Cardiac muscle cell (in vitro differentiated cells and primary cell): ENCODE measurements around the gene ABHD12. TPM values are rescaled to one million over a fixed set of nuclear protein-coding genes. Genes with fewer than 3 reads are reported as not detected.

Source experiments
- DNase-seq, 2 donors: peaks; one replicate each; pipeline versions ENCODE4 v3.0.0 to v3.0.0-alpha.2; 2010 to 2017; ENCODE audit warnings: low read depth in 1 of 2, low spot score in 1 of 2
- H3K27ac ChIP-seq: fragments of 200-600 bp; sonication (generic); 2 replicates; pipeline ENCODE4 v1.5.1; 2016
- H3K27me3 ChIP-seq: fragments of 200-600 bp; sonication (generic); 2 replicates; pipeline ENCODE4 v1.6.0; 2016; ENCODE audit warnings: control low read depth
- H3K36me3 ChIP-seq: fragments of 200-600 bp; sonication (generic); 2 replicates; pipeline ENCODE4 v1.5.1; 2016; ENCODE audit warnings: control low read depth
- H3K4me1 ChIP-seq: fragments of 200-600 bp; sonication (generic); 2 replicates; pipeline ENCODE4 v1.8.1; 2017; ENCODE audit warnings: low read depth, mild to moderate bottlenecking, mixed run types
- H3K4me3 ChIP-seq: fragments of 200-600 bp; sonication (generic); 2 replicates; pipeline ENCODE4 v1.5.1; 2016; ENCODE audit warnings: mild to moderate bottlenecking
- H3K9me3 ChIP-seq: fragments of 200-600 bp; sonication (generic); 2 replicates; pipeline ENCODE4 v1.5.1; 2017; ENCODE audit warnings: low read depth, mild to moderate bottlenecking, control low read depth
- polyA plus RNA-seq: library from polyadenylated mRNA; unstranded; fragments of >200 nt; fragmentation: Nextera tagmentation; extraction: Ambion mirVana; gene quantifications from 2 replicates; pipeline ENCODE4 v1.2.1, GENCODE V29; 2016
- total RNA-seq: library from RNA; depleted of rRNA; stranded (reverse); fragments of >200 nt; gene quantifications from 2 replicates; pipeline ENCODE4 v1.2.3, GENCODE V29; 2016
- TF ChIP-seq, protein P1 (sequence below): IDR thresholded peaks from 2 replicates; pipeline ENCODE4 v1.5.1; 2012; ENCODE audit warnings: low read depth, mild to moderate bottlenecking, low read length

ABHD12 gene
- total and polyA plus RNA-seq, 2 experiments from 2014 or later, result 57.4 to 113 TPM

- no peak for DNase-seq
- Histone ChIP-seq H3K4me1 (no peaks in the 10 kb centered on the region), H3K27ac (no peak overlapping the region), H3K4me3 (no peak overlapping the region), H3K36me3 (no peaks in the 10 kb centered on the region), H3K9me3 (no peaks in the 10 kb centered on the region), H3K27me3 (no peaks in the 10 kb centered on the region)
- TF ChIP-seq, protein P1, sequence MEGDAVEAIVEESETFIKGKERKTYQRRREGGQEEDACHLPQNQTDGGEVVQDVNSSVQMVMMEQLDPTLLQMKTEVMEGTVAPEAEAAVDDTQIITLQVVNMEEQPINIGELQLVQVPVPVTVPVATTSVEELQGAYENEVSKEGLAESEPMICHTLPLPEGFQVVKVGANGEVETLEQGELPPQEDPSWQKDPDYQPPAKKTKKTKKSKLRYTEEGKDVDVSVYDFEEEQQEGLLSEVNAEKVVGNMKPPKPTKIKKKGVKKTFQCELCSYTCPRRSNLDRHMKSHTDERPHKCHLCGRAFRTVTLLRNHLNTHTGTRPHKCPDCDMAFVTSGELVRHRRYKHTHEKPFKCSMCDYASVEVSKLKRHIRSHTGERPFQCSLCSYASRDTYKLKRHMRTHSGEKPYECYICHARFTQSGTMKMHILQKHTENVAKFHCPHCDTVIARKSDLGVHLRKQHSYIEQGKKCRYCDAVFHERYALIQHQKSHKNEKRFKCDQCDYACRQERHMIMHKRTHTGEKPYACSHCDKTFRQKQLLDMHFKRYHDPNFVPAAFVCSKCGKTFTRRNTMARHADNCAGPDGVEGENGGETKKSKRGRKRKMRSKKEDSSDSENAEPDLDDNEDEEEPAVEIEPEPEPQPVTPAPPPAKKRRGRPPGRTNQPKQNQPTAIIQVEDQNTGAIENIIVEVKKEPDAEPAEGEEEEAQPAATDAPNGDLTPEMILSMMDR, result no peak
These were observed 22.1 kb downstream of the ABHD12 start for GRCh38 chr20:25368526-25368925.

- TF ChIP-seq, protein P1, result no peak
- Histone ChIP-seq H3K36me3 (no peaks in the 10 kb centered on the region), H3K4me3 (no peak overlapping the region), H3K9me3 (no peaks in the 10 kb centered on the region), H3K27ac (no peak overlapping the region), H3K4me1 (no peaks in the 10 kb centered on the region), H3K27me3 (no peaks in the 10 kb centered on the region)
- no peak for DNase-seq
These were observed 25.5 kb downstream of the ABHD12 start for GRCh38 chr20:25364879-25365699.

GRCh38 chr20:25364180-25364788 lies 26.4 kb downstream of the ABHD12 start:
- H3K36me3 ChIP-seq, result no peaks in the 10 kb centered on the region
- no peak overlapping the region for H3K27ac ChIP-seq
- H3K9me3 ChIP-seq, result no peaks in the 10 kb centered on the region
- H3K4me3 ChIP-seq, result no peak overlapping the region
- TF ChIP-seq, protein P1, result no peak
- H3K4me1 ChIP-seq, result no peaks in the 10 kb centered on the region
- H3K27me3 ChIP-seq, result no peaks in the 10 kb centered on the region
- DNase-seq, result peak in 1 of 2 donors; percentile 43

- peaks cover 10% of the 10 kb centered on the region for H3K4me1 ChIP-seq
- no peaks in the 10 kb centered on the region for H3K27me3 ChIP-seq
- no peak overlapping the region for H3K4me3 ChIP-seq
- peak in 1 of 2 donors; percentile 20 for DNase-seq
- TF ChIP-seq, protein P1, result no peak
- no peak overlapping the region for H3K27ac ChIP-seq
- H3K9me3 ChIP-seq, result no peaks in the 10 kb centered on the region
- H3K36me3 ChIP-seq, result no peaks in the 10 kb centered on the region
These were observed 29.4 kb downstream of the ABHD12 start for GRCh38 chr20:25361287-25361683.

DNA sequence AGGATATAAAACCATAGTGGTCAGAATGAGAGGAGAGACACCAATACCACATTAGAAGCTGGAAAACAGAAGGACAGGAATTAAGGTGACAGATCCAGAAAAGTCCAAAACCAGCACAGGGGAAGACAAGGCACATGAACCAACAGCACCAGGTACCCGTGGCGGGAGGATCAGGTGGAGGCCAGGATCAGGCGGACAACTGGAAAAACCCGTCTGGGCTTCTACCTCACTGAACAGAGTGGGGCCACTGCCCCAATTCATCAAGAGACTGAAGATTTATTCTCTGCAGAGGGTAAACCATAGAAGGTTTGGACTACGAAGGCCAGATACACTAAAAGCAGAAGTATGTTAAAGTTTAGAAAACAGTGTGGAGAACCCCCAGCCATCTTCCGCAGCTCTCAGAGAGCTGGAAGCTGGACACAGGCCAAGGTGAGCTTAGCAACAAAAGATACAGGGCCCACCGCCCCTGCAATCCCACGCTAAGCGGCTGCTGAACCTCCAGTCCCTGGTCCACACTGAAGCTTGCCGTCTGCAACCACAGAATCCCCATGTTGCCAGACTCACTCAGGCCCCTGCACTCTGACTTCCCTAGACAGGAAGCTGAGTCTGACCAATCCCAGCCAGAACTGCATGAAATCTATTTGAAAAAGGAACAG lies 29.9 kb downstream of the ABHD12 start:
- Histone ChIP-seq H3K4me3 (no peak overlapping the region), H3K27ac (no peak overlapping the region), H3K27me3 (no peaks in the 10 kb centered on the region), H3K4me1 (peaks cover 15% of the 10 kb centered on the region), H3K36me3 (no peaks in the 10 kb centered on the region), H3K9me3 (no peaks in the 10 kb centered on the region)
- TF ChIP-seq, protein P1, result no peak
- peak in 1 of 2 donors; percentile 62 for DNase-seq
